OCI-LY7 (cell line): ENCODE results near the gene LMO2.

Experiments used
- EZH2phosphoT487 ChIP-seq: fragments of 200-600 bp; sonication (generic); IDR thresholded peaks from 2 replicates; pipeline ENCODE4 v1.6.1; 2018; ENCODE audit warnings: low read depth, borderline replicate concordance, mild to moderate bottlenecking, mixed run types, antibody characterized with exemption, low read length, moderate library complexity, mixed read lengths
- TF ChIP-seq, protein P1 (sequence below): fragments of 200-600 bp; sonication (generic); conservative IDR thresholded peaks from 2 replicates; pipeline ENCODE4 v1.5.1; 2014; ENCODE audit warnings: mild to moderate bottlenecking, antibody characterized with exemption, low read length, moderate library complexity, mixed read lengths

GRCh38 chr11:33843018-33843417, 48.9 kb downstream of the LMO2 start:
- TF ChIP-seq, protein P1, sequence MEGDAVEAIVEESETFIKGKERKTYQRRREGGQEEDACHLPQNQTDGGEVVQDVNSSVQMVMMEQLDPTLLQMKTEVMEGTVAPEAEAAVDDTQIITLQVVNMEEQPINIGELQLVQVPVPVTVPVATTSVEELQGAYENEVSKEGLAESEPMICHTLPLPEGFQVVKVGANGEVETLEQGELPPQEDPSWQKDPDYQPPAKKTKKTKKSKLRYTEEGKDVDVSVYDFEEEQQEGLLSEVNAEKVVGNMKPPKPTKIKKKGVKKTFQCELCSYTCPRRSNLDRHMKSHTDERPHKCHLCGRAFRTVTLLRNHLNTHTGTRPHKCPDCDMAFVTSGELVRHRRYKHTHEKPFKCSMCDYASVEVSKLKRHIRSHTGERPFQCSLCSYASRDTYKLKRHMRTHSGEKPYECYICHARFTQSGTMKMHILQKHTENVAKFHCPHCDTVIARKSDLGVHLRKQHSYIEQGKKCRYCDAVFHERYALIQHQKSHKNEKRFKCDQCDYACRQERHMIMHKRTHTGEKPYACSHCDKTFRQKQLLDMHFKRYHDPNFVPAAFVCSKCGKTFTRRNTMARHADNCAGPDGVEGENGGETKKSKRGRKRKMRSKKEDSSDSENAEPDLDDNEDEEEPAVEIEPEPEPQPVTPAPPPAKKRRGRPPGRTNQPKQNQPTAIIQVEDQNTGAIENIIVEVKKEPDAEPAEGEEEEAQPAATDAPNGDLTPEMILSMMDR: no peak
- no peak for TF ChIP-seq EZH2phosphoT487
